ENCODE results near the gene BAIAP3. TPM values are rescaled to one million over a fixed set of nuclear protein-coding genes. Genes with fewer than 3 reads are reported as not detected.

Gene BAIAP3, protein sequence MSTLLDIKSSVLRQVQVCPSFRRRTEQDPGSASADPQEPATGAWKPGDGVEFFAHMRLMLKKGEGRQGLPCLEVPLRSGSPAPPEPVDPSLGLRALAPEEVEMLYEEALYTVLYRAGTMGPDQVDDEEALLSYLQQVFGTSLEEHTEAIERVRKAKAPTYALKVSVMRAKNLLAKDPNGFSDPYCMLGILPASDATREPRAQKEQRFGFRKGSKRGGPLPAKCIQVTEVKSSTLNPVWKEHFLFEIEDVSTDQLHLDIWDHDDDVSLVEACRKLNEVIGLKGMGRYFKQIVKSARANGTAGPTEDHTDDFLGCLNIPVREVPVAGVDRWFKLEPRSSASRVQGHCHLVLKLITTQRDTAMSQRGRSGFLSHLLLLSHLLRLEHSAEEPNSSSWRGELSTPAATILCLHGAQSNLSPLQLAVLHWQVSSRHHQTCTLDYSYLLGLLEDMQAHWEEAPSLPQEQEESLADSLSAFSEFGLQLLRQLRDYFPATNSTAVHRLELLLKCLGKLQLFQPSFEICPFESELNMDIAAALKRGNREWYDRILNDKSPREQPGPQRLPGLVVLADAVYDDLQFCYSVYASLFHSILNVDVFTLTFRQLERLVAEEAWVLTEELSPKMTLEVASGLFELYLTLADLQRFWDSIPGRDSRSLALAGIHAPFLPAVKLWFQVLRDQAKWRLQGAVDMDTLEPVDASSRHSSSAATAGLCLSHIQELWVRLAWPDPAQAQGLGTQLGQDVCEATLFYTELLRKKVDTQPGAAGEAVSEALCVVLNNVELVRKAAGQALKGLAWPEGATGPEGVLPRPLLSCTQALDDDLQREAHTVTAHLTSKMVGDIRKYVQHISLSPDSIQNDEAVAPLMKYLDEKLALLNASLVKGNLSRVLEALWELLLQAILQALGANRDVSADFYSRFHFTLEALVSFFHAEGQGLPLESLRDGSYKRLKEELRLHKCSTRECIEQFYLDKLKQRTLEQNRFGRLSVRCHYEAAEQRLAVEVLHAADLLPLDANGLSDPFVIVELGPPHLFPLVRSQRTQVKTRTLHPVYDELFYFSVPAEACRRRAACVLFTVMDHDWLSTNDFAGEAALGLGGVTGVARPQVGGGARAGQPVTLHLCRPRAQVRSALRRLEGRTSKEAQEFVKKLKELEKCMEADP
- 1 to 10 TPM in 1 of 2 donors, under 1 TPM in 1; 0.35 to 2.4 TPM for total RNA-seq

DNA sequence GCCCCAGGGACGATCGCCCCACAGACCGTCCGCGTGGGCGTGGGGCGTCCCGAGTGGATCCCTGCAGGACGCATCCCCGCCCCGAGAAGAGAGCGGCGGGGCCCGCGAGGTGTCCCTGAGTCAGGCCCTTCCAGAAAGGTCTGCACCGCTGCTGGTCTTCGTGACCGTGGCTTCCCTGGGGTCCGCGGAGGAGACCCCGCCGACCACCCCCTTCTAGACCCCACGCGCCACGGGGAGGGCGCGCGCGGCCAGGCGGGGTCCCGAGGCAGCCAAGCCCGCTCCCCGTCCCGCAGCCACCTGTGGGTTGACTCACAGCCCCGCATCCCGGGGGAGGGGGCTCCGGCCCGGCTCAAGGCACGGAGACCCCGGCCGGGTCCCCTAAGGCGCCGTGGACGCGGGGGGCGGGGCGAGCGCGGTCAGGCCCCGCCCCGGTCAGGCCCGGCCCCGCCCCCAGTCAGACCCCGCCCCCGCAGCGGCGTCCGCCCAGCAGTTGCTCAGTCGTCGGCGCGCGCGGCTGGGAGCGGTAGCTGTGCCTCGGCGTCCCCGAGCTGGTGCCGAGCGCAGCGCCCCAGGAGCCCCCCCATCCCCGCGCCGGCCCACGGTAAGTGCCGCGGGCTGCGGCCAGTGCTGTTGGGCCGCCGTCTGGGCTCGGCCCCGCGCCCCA lies at the start of gene BAIAP3:
Gene BAIAP3, plus strand, starts transcription at position 497 of the 664 bp plus-strand sequence. CDS start 4,905 bp downstream, outside the sequence.
- DNase-seq (ENCODE audit: low spot score) = no peak
- TF ChIP-seq, protein P1, sequence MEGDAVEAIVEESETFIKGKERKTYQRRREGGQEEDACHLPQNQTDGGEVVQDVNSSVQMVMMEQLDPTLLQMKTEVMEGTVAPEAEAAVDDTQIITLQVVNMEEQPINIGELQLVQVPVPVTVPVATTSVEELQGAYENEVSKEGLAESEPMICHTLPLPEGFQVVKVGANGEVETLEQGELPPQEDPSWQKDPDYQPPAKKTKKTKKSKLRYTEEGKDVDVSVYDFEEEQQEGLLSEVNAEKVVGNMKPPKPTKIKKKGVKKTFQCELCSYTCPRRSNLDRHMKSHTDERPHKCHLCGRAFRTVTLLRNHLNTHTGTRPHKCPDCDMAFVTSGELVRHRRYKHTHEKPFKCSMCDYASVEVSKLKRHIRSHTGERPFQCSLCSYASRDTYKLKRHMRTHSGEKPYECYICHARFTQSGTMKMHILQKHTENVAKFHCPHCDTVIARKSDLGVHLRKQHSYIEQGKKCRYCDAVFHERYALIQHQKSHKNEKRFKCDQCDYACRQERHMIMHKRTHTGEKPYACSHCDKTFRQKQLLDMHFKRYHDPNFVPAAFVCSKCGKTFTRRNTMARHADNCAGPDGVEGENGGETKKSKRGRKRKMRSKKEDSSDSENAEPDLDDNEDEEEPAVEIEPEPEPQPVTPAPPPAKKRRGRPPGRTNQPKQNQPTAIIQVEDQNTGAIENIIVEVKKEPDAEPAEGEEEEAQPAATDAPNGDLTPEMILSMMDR (IDR thresholded peaks at IDR 0.05) = no peak
- peaks cover 9 to 24% of the 10 kb centered on the region in 2 donors for H3K27me3 ChIP-seq
- no peak within 1 kb of the TSS for H3K27ac ChIP-seq
- peaks cover 0 to 36% of the 10 kb centered on the region in 2 donors for H3K4me1 ChIP-seq
- no peaks in the 10 kb centered on the region for H3K36me3 ChIP-seq
- peak within 1 kb of the TSS; percentile 41 to 57 for H3K4me3 ChIP-seq
- H3K9me3 ChIP-seq = peaks cover 0 to 5% of the 10 kb centered on the region in 2 donors

DNA sequence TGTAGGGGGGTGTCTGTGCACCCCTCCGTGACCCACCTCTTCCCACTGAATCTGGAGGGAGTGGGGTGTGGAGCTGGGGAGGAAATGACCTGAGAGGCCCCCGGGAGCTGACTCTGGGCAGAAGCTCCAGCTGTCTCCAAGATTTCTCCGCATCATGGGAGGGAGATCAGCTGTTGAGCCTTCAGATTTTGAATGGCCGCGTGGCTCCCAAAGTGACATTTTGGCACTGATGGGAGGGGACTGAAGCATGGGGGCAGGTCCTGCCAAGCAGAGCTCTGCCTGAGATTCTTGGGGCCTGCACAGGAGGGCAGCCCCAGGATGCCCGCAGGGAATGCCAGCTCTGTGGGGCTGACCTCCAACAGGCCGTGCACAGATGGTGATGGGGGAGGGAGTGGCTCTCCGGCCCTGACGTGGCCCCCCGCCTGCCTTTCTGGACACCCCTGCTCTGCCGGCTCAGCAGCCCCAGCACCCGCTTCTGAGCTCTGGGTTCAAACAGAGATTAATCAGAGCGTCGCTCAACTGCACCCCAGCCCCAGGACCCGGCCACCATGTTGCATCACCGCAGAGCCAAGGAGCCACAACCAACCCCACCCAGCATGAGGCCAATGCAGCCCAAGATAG lies 49.3 kb upstream of the BAIAP3 start:
- TF ChIP-seq, protein P1 (IDR thresholded peaks at IDR 0.05) = no peak
- Histone ChIP-seq H3K27ac (no peak overlapping the region), H3K9me3 (no peaks in the 10 kb centered on the region), H3K4me3 (no peak overlapping the region), H3K27me3 (peaks cover 0 to 17% of the 10 kb centered on the region in 2 donors), H3K4me1 (peaks cover 0 to 14% of the 10 kb centered on the region in 2 donors), H3K36me3 (no peaks in the 10 kb centered on the region)
- no peak for DNase-seq (ENCODE audit: low spot score)

DNA sequence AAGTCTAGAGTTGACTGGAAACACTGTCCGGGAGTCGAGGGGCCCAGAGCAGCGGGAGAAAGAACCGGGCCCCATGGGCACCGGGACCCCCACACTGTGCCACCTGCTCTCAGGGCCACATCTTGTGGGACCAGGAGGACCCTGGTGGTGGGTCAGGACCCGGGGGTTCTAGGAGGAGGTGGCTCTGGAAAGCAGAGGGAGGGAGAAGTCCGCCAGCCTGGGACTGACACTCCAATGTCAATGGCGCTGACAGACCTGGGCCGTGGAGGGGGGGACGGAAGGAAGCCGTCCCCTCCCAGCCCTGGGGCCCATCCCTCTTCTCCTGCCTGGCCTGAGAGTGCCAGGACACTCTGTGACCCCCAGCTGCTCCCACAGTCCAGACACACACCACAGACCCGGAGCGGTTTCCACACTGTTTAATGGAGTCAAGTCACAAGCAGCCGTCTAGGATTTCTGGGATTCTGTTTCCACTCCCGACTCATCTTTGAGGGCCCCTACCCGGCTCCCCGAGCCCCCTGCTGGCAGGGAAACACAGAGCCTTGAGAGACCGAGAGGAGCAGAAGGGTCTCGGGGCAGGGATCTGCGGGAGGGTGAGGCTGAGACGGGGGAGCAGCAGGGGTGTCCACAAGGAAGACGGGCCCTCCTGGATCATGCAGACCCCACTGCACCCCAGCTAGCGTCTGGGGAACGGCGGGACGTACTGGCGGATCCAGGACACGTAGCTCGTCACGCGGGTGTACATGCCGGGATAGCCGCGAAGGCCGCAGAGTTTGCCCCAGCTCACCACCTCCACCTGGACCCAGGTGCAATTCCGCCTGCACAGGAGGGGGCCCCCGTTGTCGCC lies 47.6 kb upstream of the BAIAP3 start:
- TF ChIP-seq, protein P1 (IDR thresholded peaks at IDR 0.05) = no peak
- H3K4me1 ChIP-seq = peaks cover 0 to 19% of the 10 kb centered on the region in 2 donors
- H3K27ac ChIP-seq = no peak overlapping the region
- H3K9me3 ChIP-seq = no peaks in the 10 kb centered on the region
- peaks cover 0 to 18% of the 10 kb centered on the region in 2 donors for H3K27me3 ChIP-seq
- no peak for DNase-seq (ENCODE audit: low spot score)
- no peak overlapping the region for H3K4me3 ChIP-seq
- no peaks in the 10 kb centered on the region for H3K36me3 ChIP-seq

DNA sequence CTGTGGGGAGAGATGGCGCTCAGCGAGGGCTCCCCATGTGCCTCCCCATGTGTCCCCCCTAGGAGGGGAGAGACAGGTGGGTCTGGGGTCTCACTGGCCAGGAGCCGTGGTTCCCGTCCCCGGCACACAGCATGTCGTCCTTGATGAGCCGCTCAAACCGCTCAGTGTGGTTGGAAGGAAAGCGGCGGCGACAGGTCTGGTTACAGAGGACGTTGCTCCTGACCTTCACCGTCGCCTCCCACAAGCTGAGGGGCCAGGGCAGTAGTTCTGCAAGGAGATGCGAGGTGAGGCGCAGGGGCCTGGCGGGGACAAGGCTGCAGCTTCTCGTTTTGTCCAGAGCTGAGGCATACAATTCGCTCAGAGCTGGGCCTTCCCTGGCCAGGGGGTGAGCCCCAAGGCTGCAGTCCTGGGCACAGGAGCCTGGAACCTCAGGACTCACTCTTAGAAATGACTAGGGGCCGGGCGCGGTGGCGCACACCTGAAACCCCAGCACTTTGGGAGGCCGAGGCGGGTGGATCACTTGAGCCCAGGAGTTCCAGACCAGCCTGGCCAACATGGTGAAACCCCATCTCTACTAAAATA lies 46.8 kb upstream of the BAIAP3 start:
- Histone ChIP-seq H3K27me3 (peaks cover 0 to 18% of the 10 kb centered on the region in 2 donors), H3K27ac (no peak overlapping the region), H3K4me1 (peaks cover 0 to 19% of the 10 kb centered on the region in 2 donors), H3K9me3 (no peaks in the 10 kb centered on the region), H3K4me3 (no peak overlapping the region), H3K36me3 (no peaks in the 10 kb centered on the region)
- TF ChIP-seq, protein P1 (IDR thresholded peaks at IDR 0.05) = no peak
- DNase-seq (ENCODE audit: low spot score) = no peak
